ENCODE data around the gene LYRM7.
A peak's percentile ranks its signal among the peaks of the same experiment; 100 is the strongest.
"Not testable (repeated sequence)": the region's sequence is repeated elsewhere in the genome, so short reads cannot be mapped to it uniquely, and the experiment has no call there.

Gene LYRM7

GRCh38 chr5:131170540-131171275, at the start of gene LYRM7:
Gene LYRM7, plus strand, starts transcription at chr5:131170944. Its CDS starts 77 bp downstream, at chr5:131171021.
- peak; percentile 88 for DNase-seq (ENCODE audit: low spot score)

GRCh38 chr5:131127244-131127643, 43.5 kb upstream of the LYRM7 start:
- DNase-seq (ENCODE audit: low spot score): not testable (repeated sequence)

- DNase-seq (ENCODE audit: low spot score): no peak
These were observed 41.4 kb upstream of the LYRM7 start for GRCh38 chr5:131129306-131129705.

- DNase-seq (ENCODE audit: low spot score): not testable (repeated sequence)
These were observed 37.7 kb upstream of the LYRM7 start for GRCh38 chr5:131133091-131133490.

- not testable (repeated sequence) for DNase-seq (ENCODE audit: low spot score)
These were observed 32.3 kb upstream of the LYRM7 start for GRCh38 chr5:131138406-131138805.

GRCh38 chr5:131139321-131139720, 31.4 kb upstream of the LYRM7 start:
- no peak for DNase-seq (ENCODE audit: low spot score)

- DNase-seq (ENCODE audit: low spot score): no peak
These were observed 27.6 kb upstream of the LYRM7 start for GRCh38 chr5:131142970-131143617.

GRCh38 chr5:131147258-131147657, 23.5 kb upstream of the LYRM7 start:
- no peak for DNase-seq (ENCODE audit: low spot score)

GRCh38 chr5:131148835-131149234, 21.9 kb upstream of the LYRM7 start:
- no peak for DNase-seq (ENCODE audit: low spot score)

- DNase-seq (ENCODE audit: low spot score): no peak
These were observed 20.3 kb upstream of the LYRM7 start for GRCh38 chr5:131150408-131150807.

GRCh38 chr5:131151216-131151615, 19.5 kb upstream of the LYRM7 start:
- no peak for DNase-seq (ENCODE audit: low spot score)

- DNase-seq (ENCODE audit: low spot score): no peak
These were observed 14.4 kb upstream of the LYRM7 start for GRCh38 chr5:131156385-131156784.

GRCh38 chr5:131156957-131157356, 13.8 kb upstream of the LYRM7 start:
- no peak for DNase-seq (ENCODE audit: low spot score)

GRCh38 chr5:131160134-131160533, 10.6 kb upstream of the LYRM7 start:
- DNase-seq (ENCODE audit: low spot score): no peak

- DNase-seq (ENCODE audit: low spot score): no peak
These were observed 7.2 kb upstream of the LYRM7 start for GRCh38 chr5:131163276-131164119.

GRCh38 chr5:131164191-131165118, 6.3 kb upstream of the LYRM7 start:
- peak; percentile 77 for DNase-seq (ENCODE audit: low spot score)

- DNase-seq (ENCODE audit: low spot score): peak; percentile 97
These were observed 5.5 kb upstream of the LYRM7 start, which contains the start of gene HINT1 for GRCh38 chr5:131165119-131165727. Gene HINT1, minus strand, starts transcription at chr5:131165256. Its CDS starts 51 bp downstream, at chr5:131165205.

- DNase-seq (ENCODE audit: low spot score): no peak
These were observed 3.1 kb upstream of the LYRM7 start for GRCh38 chr5:131167615-131168014.

- no peak for DNase-seq (ENCODE audit: low spot score)
These were observed 769 bp upstream of the LYRM7 start for GRCh38 chr5:131169810-131170539.

GRCh38 chr5:131171276-131171810, 599 bp downstream of the LYRM7 start:
- peak; percentile 29 for DNase-seq (ENCODE audit: low spot score)
